RCC 7860 (cell line): Measurements from ENCODE around the gene MAIP1.

Experiments used
- DNase-seq: peaks from one replicate; pipeline ENCODE4 v3.0.0-alpha.2; 2015; ENCODE audit warnings: low spot score
- FAIRE-seq: peaks from 2 replicates; lab custom pipeline; 2012; peaks lifted over from hg19 to GRCh38; lab: Jason Lieb, UNC

Gene MAIP1

GRCh38 chr2:199946196-199946595 lies 9.2 kb upstream of the MAIP1 start:
- no peak for DNase-seq
- no peak for FAIRE-seq

DNA sequence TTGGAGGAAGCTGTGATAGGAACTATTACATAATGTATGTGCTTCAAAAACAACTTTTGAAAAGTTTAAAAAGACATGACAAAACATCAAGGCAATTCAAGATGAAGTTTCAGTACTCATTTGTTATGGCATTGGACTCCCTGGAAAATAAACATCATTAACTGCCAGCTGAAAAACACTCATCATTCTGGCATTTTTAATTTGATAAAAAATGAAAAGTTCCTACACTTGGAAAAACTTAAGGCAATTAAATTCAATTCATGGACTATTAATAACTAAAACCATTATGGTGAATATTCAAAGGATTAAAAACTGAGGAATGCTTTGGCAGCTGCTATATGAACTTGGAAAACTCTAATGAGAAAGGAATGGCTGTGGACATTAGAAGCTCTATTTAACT lies 8.5 kb upstream of the MAIP1 start:
- DNase-seq = no peak
- FAIRE-seq = no peak

- no peak for FAIRE-seq
- DNase-seq = no peak
These were observed 5.0 kb upstream of the MAIP1 start for GRCh38 chr2:199950396-199950795.

- no peak for DNase-seq
- FAIRE-seq = no peak
These were observed 4.4 kb upstream of the MAIP1 start for GRCh38 chr2:199951023-199951422.

DNA sequence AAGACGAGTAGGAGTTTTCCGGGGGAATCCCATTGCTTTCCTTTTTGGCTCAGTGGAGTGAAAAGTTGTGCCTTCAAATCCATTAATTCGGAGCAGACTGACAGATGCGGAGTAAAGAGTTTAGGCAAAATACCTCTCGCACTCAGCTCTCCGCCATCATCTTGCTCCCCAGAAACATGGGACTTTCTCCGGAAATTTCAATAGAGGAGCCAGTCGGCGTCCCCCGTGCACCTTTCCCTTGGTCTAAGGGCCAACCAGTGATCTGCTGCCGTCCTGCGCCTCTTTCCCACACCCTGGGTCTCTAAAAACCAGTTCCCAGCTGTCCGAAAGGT lies 409 bp upstream of the MAIP1 start:
- DNase-seq (no peak), FAIRE-seq (no peak)

DNA sequence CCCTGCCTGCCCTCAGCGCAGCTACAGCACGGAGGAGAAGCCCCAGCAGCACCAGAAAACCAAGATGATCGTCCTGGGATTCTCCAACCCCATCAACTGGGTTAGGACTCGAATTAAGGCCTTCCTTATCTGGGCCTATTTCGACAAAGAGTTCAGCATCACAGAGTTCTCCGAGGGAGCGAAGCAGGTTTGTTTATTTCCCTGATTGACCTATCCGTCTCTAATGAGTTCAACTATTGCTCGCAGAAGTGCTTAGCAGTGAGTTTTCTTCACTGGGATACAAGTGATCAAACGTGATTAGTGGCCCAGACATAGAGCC lies 639 bp downstream of the MAIP1 start:
- FAIRE-seq (no peak), DNase-seq (no peak)

- no peak for FAIRE-seq
These were observed 2.6 kb downstream of the MAIP1 start for GRCh38 chr2:199958014-199958413.

DNA sequence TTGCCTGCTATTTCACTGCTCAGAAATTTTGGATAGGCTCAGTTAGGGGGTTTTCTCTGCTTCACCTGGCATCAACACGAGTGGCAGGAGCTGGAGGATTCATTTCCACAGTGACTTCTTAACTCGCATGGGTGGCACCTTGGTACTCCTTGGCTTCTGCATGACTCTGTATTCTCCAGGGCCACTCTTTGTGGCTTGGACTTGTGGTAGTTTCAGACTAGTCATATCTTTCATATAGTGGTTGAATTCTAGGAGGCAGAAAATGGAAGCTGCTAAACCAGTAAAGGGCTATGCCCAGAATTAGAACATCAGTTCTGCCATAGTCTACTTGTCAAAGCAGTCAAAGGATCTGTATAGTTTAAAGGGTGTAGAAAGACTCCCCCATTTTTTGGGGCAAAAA lies 6.8 kb downstream of the MAIP1 start:
- DNase-seq (no peak), FAIRE-seq (no peak)

More at GRCh38 chr2:199958014-199958413, 2.6 kb downstream of the MAIP1 start:
- no peak for DNase-seq

- DNase-seq (no peak), FAIRE-seq (no peak)
These were observed 11.0 kb downstream of the MAIP1 start for GRCh38 chr2:199966405-199966804.

GRCh38 chr2:199966976-199967375 lies 11.6 kb downstream of the MAIP1 start:
- no peak for FAIRE-seq
- DNase-seq = no peak

- DNase-seq = no peak
- FAIRE-seq = no peak
These were observed 12.7 kb downstream of the MAIP1 start for GRCh38 chr2:199968126-199968525.

GRCh38 chr2:199972088-199972626 lies 16.8 kb downstream of the MAIP1 start:
- no peak for FAIRE-seq
- DNase-seq = no peak

DNA sequence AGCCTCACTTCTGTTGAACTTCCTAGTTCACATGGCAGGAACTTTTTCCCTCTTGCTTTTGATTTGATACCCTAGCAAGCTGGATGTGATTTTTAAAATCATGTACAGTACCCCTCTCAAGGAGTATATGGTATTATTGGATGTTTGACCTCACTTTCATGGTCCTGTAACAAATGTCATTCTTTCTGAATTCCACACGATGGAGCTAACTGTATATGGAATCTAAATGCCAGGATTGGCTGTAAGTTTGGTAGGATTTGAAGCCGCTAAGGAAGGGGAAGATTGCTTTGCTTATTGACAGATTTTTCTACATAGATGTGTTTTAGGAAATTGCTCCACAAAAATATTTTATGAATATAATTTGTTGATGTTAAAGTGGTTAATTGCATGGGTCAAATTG lies 18.3 kb downstream of the MAIP1 start:
- peak; percentile 69 for FAIRE-seq
- DNase-seq = peak; percentile 37

DNA sequence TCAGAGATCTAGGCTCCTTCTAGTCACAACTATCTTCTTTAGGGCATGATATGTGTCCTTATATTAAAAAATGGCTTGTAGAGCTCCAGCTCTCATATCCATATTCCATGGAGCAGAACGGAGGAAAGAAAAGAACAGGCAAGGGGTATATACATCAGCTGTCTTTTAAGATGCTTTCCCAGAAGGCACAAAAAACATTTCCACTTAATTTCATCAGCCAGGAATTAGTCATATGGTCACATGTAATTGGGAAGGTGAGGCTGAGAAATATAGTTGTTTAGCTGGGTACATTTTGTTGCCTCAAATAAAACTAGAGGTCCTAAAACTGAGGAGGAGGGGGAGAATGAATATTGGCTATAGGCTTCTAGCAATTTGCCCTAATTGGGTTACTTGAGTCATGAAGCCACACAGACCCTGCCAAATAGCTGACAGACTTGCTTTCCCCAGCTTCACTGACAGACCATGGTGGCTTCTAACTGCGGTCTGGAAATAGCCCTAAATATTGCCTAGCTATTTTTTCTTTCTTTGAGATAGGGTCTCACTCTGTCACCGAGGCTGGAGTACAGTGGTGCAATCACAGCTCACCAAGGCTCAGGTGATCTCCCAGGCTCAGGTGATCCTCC lies 20.0 kb downstream of the MAIP1 start:
- no peak for FAIRE-seq

DNA sequence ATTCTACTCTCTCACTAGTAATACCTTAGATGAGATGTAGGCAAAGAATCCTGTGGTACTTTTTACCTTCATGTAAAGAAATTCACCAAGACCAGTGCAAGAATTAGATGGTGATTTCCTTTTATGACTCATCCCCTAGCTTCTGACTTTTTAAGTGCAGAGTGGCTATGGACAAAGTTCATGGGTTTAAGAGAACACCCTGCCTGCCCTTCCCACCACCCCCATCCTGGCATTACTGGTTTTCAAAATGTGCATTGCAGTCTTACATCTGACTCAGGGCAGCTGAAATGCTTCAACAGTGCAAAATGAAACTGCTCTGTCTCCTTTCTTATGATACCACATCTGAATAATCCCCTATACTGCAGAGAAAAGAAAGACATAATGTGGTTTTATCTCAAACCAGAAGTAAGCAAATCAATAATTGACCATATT lies 22.6 kb downstream of the MAIP1 start:
- FAIRE-seq (peak; percentile 92), DNase-seq (peak; percentile 75)

More for the DNA sequence above, 20.0 kb downstream of the MAIP1 start:
- DNase-seq = no peak

- DNase-seq = no peak
- FAIRE-seq = no peak
These were observed 24.0 kb downstream of the MAIP1 start for GRCh38 chr2:199979398-199979797.

DNA sequence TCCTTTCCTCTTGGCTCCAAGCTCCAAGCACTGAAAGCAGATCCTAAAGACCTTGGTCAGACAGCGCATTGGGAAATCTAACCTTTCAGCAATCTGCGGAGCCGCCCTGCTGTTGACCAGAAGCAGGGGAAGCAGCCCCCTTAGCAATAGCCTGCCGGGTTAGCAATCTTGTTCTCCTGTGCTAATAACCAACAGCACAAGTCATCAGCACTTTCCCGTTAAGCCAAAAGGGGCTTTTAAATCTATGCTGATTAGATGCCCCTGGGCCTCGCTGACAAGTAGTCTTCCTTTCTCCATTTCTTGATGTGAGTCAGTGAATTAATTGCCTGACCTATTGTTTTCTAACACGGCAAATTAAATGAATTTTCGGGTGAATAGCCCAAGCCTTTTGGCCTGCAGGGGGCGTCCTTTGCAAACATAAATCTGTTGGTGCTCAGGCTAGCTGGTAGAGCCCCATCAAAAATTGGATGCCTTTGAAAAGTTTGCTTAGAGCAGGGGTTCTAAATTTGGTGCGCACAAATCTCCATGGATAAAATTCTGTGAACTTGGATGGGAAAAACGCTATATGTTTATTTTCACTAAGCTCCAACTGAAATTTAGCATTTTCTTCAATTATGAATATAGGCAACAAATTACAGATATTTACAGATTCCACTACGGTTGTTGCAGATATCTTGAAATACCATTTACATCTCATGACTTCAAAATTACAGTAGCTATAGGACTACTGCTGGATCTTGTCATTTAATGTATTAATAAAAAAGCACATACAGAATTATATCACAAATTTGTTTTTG lies 24.6 kb downstream of the MAIP1 start:
- peak; percentile 39 for DNase-seq
- FAIRE-seq = peak; percentile 11

- DNase-seq (no peak), FAIRE-seq (no peak)
These were observed 26.9 kb downstream of the MAIP1 start for GRCh38 chr2:199982126-199982843.

DNA sequence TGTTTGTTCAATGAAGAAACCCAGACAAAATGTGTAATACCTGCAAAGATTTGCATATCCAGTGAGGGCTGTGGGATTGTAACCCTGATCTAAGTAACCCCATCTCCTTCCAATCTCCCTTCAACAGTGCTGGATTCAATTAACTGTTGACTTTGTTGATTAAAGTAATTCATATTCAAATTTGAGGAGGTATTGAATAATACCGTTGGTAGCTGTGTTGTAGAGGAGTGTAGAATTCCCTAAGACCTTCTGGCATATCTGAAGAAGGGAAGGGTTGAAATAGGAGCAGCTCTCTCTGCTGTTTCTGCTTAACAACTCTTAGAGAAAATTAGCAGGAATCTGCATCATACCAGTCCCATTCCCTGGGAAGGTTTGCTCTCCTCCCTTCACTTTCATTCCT lies 28.2 kb downstream of the MAIP1 start:
- FAIRE-seq (no peak), DNase-seq (no peak)

DNA sequence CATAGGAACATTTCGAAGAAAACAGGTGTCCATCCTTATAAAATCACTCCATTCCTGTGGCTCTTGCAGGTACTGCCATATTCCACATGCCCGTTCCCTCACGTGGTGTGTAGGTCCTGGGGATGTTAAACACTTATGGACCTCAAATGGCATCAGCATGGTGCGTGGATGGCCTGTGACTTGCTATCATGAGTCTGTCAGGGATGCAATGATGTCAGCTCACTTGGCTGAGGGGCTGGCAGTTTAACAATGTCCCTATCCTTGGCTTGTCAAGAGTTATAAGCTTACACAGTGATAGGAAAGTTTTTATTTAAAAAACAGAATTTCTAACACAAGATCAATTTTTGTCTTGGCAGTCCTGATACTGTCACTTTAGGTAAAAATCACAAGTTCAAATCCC lies 28.8 kb downstream of the MAIP1 start:
- FAIRE-seq = no peak
- no peak for DNase-seq

DNA sequence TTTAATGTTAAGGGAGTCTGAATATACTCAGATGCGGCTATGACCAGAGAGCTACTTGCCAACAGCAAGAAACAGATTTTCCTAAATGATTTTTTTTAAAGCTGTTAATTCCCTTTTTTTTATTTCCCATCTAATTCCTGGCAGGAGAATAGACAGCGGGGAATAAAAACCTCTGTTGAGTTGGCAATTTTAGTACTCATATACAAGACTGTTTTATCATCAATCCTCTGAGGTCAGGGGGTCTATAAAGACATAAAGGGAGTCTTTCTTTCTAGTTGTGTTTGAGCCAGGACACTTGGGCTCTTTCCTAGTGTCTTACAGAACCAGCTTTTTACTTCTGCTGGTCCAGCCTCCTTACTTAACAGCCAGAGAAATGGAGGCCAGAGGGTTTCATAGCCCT lies 29.4 kb downstream of the MAIP1 start:
- no peak for FAIRE-seq

More for the DNA sequence above, 29.4 kb downstream of the MAIP1 start:
- no peak for DNase-seq
